Mucosa of gallbladder (tissue), 1 donor: ENCODE results near the gene APLN. TPM values are rescaled to one million over a fixed set of nuclear protein-coding genes. Genes with fewer than 3 reads are reported as not detected.
A peak's percentile ranks its signal among the peaks of the same experiment; 100 is the strongest.

Experiments
- DNase-seq: peaks from one replicate; pipeline ENCODE4 v3.0.0-alpha.2; 2020; ENCODE audit warnings: low spot score
- total RNA-seq: library from RNA; stranded (reverse); gene quantifications from one replicate; pipeline ENCODE4 v1.2.1, GENCODE V29; 2021
- donor health status: DM: no; HTN: no; CAD: no.

The APLN gene
- total RNA-seq, 1 donor from 2014 or later, result 0.20 TPM

GRCh38 chrX:129641469-129641868 lies 13.3 kb downstream of the APLN start:
- no peak for DNase-seq

- DNase-seq, result no peak
These were observed 14.0 kb downstream of the APLN start for GRCh38 chrX:129640737-129641136.

GRCh38 chrX:129638917-129639316 lies 15.8 kb downstream of the APLN start:
- no peak for DNase-seq

- DNase-seq, result peak; percentile 71
These were observed 17.3 kb downstream of the APLN start for GRCh38 chrX:129637217-129638109.

- peak; percentile 58 for DNase-seq
These were observed 18.5 kb downstream of the APLN start for GRCh38 chrX:129636175-129636681.

- DNase-seq, result no peak
These were observed 20.2 kb downstream of the APLN start for GRCh38 chrX:129634541-129634940.

- no peak for DNase-seq
These were observed 22.3 kb downstream of the APLN start for GRCh38 chrX:129632443-129632842.

- DNase-seq, result no peak
These were observed 22.9 kb downstream of the APLN start for GRCh38 chrX:129631849-129632248.

- no peak for DNase-seq
These were observed 24.9 kb downstream of the APLN start for GRCh38 chrX:129629837-129630236.

- DNase-seq, result no peak
These were observed 28.7 kb downstream of the APLN start for GRCh38 chrX:129626026-129626425.

- no peak for DNase-seq
These were observed 31.9 kb downstream of the APLN start for GRCh38 chrX:129622757-129623301.

- DNase-seq, result peak; percentile 35
These were observed 35.8 kb downstream of the APLN start for GRCh38 chrX:129618997-129619396.

- DNase-seq, result no peak
These were observed 37.3 kb downstream of the APLN start for GRCh38 chrX:129617420-129617819.

GRCh38 chrX:129614481-129615255 lies 40.1 kb downstream of the APLN start:
- no peak for DNase-seq

- DNase-seq, result no peak
These were observed 41.2 kb downstream of the APLN start for GRCh38 chrX:129613596-129613995.

- DNase-seq, result no peak
These were observed 42.4 kb downstream of the APLN start for GRCh38 chrX:129612396-129612795.

- no peak for DNase-seq
These were observed 45.4 kb downstream of the APLN start for GRCh38 chrX:129609395-129609794.

GRCh38 chrX:129608496-129608895 lies 46.3 kb downstream of the APLN start:
- no peak for DNase-seq

GRCh38 chrX:129606918-129607317 lies 47.8 kb downstream of the APLN start:
- DNase-seq, result peak; percentile 72

GRCh38 chrX:129600981-129601424 lies 53.8 kb downstream of the APLN start:
- DNase-seq, result no peak

- DNase-seq, result no peak
These were observed 54.8 kb downstream of the APLN start for GRCh38 chrX:129599996-129600395.

GRCh38 chrX:129599499-129599898 lies 55.3 kb downstream of the APLN start:
- DNase-seq, result no peak
